ENCODE measurements around the gene TTC24.
"Not testable (repeated sequence)": the region's sequence is repeated elsewhere in the genome, so short reads cannot be mapped to it uniquely, and the experiment has no call there.

TTC24 gene

GRCh38 chr1:156579472-156579871 lies at the start of gene TTC24:
TTC24 (plus strand) TSS chr1:156579723; CDS start chr1:156581365, 1,642 bp downstream.
- DNase-seq (ENCODE audit: low read depth in 2 of 3, low spot score in 2 of 3), result no peak

GRCh38 chr1:156530006-156530405 lies 49.5 kb upstream of the TTC24 start:
- no peak for DNase-seq (ENCODE audit: low read depth in 2 of 3, low spot score in 2 of 3)

GRCh38 chr1:156532374-156532773 lies 47.1 kb upstream of the TTC24 start:
- DNase-seq (ENCODE audit: low read depth in 2 of 3, low spot score in 2 of 3), result no peak

GRCh38 chr1:156533568-156534220 lies 45.8 kb upstream of the TTC24 start:
- DNase-seq (ENCODE audit: low read depth in 2 of 3, low spot score in 2 of 3), result no peak

GRCh38 chr1:156534424-156535060 lies 45.0 kb upstream of the TTC24 start:
- DNase-seq (ENCODE audit: low read depth in 2 of 3, low spot score in 2 of 3), result no peak

GRCh38 chr1:156537027-156537426 lies 42.5 kb upstream of the TTC24 start:
- DNase-seq (ENCODE audit: low read depth in 2 of 3, low spot score in 2 of 3), result no peak

- DNase-seq (ENCODE audit: low read depth in 2 of 3, low spot score in 2 of 3), result no peak
Measured at GRCh38 chr1:156538711-156539440, 40.6 kb upstream of the TTC24 start.

- DNase-seq (ENCODE audit: low read depth in 2 of 3, low spot score in 2 of 3), result no peak
Measured at GRCh38 chr1:156539818-156540355, 39.6 kb upstream of the TTC24 start.

GRCh38 chr1:156540955-156541354 lies 38.6 kb upstream of the TTC24 start:
- no peak for DNase-seq (ENCODE audit: low read depth in 2 of 3, low spot score in 2 of 3)

- no peak for DNase-seq (ENCODE audit: low read depth in 2 of 3, low spot score in 2 of 3)
Measured at GRCh38 chr1:156543066-156543465, 36.5 kb upstream of the TTC24 start.

- no peak for DNase-seq (ENCODE audit: low read depth in 2 of 3, low spot score in 2 of 3)
Measured at GRCh38 chr1:156544592-156545102, 34.9 kb upstream of the TTC24 start.

GRCh38 chr1:156546267-156546666 lies 33.3 kb upstream of the TTC24 start:
- no peak for DNase-seq (ENCODE audit: low read depth in 2 of 3, low spot score in 2 of 3)

GRCh38 chr1:156547434-156547833 lies 32.1 kb upstream of the TTC24 start:
- no peak for DNase-seq (ENCODE audit: low read depth in 2 of 3, low spot score in 2 of 3)

- DNase-seq (ENCODE audit: low read depth in 2 of 3, low spot score in 2 of 3), result no peak
Measured at GRCh38 chr1:156547982-156548381, 31.5 kb upstream of the TTC24 start.

GRCh38 chr1:156549390-156549789 lies 30.1 kb upstream of the TTC24 start:
- DNase-seq (ENCODE audit: low read depth in 2 of 3, low spot score in 2 of 3), result no peak

GRCh38 chr1:156549831-156550230 lies 29.7 kb upstream of the TTC24 start:
- no peak for DNase-seq (ENCODE audit: low read depth in 2 of 3, low spot score in 2 of 3)

- no peak for DNase-seq (ENCODE audit: low read depth in 2 of 3, low spot score in 2 of 3)
Measured at GRCh38 chr1:156550346-156550745, 29.2 kb upstream of the TTC24 start.

- DNase-seq (ENCODE audit: low read depth in 2 of 3, low spot score in 2 of 3), result no peak
Measured at GRCh38 chr1:156551066-156551643, 28.4 kb upstream of the TTC24 start.

GRCh38 chr1:156551869-156552268 lies 27.7 kb upstream of the TTC24 start:
- DNase-seq (ENCODE audit: low read depth in 2 of 3, low spot score in 2 of 3), result no peak

- DNase-seq (ENCODE audit: low read depth in 2 of 3, low spot score in 2 of 3), result no peak
Measured at GRCh38 chr1:156552518-156552917, 27.0 kb upstream of the TTC24 start.

GRCh38 chr1:156552937-156553336 lies 26.6 kb upstream of the TTC24 start:
- not testable (repeated sequence) for DNase-seq (ENCODE audit: low read depth in 2 of 3, low spot score in 2 of 3)

Data from activated CD8-positive, alpha-beta memory T cell treated with anti-CD3 and anti-CD28 coated beads for 48 hours (primary cell).